GM18951 (cell line): ENCODE measurements around the gene FUBP3.

Experiments used
- POLR2A ChIP-seq: IDR thresholded peaks from 4 replicates; pipeline ENCODE4 v1.6.1; 2011; ENCODE audit warnings: mild to moderate bottlenecking; ENCODE audit not compliant: insufficient read length, insufficient read depth; ENCODE audit errors: extremely low read depth
- in situ Hi-C: fragments of 300-500 bp; cut with MboI; formaldehyde crosslinking; loops from one replicate; pipeline ENCODE4 v1.12.0; 2022; ENCODE audit warnings: low sequenced_read_pairs, mixed read lengths, inconsistent platforms; ENCODE audit not compliant: unreplicated experiment

FUBP3 gene

DNA sequence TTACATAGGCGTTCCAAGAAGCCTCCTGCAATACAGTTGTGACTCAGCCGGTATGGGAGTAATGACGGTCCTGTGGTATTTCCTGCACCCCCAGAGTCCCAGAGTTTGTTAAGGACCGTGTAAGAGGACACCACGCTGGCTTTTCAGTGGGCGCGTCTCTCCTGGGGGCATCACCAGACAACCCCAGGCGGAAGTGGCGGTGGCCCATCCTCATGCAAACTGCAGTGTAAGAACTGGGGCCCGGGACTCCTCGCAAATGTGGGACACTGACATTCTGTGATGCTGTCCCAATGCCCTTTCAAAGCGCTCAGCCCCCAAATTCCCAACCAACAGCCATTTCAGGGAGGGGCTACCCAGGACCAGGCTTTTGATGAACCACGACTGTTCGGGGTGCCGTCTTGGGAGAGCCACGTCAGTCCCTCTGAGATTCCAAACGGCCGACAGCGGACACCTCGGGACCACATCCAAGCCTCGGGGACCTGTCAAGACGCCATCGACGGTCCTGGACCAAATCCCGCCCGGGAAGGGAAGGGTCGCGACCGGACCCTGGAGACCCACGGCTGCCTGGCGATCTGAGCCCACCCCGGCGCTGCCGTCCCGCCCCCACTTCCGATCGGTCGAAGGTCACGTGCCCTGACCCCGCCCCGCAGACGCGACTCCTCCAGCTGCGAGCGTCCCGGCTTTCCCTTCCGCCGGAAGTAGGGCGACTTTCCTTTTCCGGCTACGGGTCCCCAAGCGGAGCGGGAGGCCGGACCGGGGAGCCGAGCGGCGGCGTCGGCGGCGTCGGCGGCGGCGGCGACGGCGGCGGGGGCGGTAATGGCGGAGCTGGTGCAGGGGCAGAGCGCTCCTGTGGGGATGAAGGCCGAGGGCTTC is at the start of gene FUBP3:
FUBP3 (plus strand) TSS at position 713 of the 873 bp plus-strand sequence; CDS start at position 817, 104 bp downstream.
- in situ Hi-C loops: no loop called here
- TF ChIP-seq POLR2A: peak; percentile 96

GRCh38 chr9:130530938-130531337 is 48.4 kb upstream of the FUBP3 start:
- in situ Hi-C loops: no loop called here
- no peak for TF ChIP-seq POLR2A

DNA sequence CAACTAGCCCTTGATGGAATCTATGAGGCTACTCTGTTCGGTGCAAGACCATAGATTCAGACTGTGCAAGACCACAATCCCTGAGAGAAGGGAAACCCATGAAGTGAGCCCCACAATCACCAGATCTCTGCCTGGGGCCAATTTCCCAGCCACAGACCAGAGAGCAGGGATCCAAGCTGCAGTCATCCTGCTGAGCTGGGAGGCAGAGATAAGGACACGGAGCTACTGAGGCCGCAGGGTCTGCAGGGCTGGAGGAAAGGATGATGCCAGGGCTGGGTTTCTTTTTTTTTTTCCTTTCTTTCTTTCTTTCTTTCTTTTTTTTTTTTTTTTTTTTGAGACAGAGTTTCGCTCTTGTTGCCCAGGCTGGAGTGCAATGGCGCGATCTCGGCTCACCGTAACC is 47.7 kb upstream of the FUBP3 start:
- in situ Hi-C loops: no loop called here
- TF ChIP-seq POLR2A: no peak

GRCh38 chr9:130532426-130533080 is 46.8 kb upstream of the FUBP3 start:
- TF ChIP-seq POLR2A: no peak
- in situ Hi-C loops: no loop called here

DNA sequence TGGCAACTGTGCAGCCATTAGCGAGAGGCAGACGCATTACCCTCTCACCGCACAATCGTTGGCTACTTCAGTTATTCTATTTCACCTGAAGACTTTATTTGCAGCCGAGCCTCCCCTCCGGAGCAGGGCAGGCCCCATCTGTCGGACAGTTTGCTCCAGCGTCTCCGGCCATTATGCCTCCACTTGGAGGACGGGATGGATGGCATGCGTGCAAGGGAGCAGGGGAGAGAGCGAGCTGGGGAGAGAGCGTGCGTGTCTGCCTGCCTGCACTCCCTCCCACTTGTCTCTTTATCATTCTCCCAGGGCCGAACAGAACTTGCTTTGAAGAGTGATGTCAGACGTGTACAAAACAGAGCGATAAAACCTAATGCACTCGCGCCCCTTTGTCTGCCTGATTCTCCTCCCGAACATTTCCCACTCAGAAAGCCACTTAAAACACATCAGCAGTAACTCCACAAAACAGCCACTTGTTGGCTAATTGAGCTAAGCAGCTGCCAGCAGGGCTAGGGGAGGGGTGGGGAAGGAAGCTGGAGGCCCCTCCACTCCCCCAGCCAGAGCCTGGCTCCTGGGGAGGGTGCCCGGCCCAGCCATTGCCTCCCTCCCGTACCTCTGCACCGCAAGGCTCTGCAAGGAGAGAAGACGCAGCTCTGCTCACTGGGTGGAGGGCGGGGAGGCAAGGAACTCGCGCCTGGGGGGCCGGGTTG is 43.4 kb upstream of the FUBP3 start:
- no peak for TF ChIP-seq POLR2A
- in situ Hi-C loops: no loop called here

DNA sequence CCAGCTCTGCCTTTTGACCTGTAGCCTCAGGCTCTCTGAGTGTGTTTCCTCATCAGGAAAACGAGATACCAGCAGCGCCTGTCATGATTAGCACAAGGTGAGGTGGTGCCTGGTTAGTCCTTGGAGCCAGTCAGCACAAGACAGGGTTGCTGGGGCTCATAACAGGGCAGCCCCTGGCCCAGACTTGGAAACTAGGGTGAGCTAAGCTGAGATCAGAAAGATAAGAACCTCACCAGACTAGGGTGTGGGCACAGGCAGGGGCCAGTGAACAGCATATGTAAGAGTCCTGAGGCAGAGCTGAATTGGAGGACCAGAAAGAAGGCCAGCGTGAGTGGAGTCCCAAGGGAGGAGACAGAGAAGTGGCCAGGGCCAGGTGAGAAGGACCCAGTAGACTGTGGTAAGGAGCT is 42.7 kb upstream of the FUBP3 start:
- in situ Hi-C loops: no loop called here
- TF ChIP-seq POLR2A: no peak

DNA sequence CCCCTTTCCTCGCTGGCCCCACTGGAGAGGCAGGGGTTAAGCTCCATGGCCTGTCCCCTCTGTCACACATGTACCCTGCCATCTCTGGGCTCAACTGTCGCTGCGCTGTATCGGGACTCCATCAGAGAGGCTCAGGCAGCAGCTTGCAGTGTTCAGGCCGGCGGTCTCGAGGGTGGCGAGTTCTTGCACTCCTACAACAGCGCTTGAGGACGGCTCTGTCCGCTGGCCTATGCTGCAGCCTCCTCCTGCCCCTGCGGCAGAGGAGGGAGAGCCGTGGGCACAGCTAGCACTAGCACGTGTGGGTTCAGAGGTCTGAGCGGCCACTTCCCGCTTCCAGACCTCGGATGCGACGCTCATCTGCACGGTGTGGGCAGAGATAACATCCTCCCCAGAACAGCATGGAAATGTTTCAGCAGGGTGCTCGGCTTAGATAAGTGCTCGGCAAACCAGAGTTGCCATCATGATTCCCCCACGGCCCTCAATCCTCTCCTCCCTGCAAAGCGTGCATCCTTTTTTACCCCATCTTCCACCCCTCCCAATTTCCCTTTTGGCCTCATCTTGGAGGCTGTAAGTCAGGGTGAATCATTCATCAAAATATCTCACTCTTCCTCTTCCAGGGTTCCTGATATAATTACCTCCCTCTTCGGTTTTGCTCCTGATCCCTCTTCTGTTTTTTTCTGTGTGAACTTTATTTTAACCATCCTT is 41.9 kb upstream of the FUBP3 start:
- no peak for TF ChIP-seq POLR2A
- in situ Hi-C loops: no loop called here

DNA sequence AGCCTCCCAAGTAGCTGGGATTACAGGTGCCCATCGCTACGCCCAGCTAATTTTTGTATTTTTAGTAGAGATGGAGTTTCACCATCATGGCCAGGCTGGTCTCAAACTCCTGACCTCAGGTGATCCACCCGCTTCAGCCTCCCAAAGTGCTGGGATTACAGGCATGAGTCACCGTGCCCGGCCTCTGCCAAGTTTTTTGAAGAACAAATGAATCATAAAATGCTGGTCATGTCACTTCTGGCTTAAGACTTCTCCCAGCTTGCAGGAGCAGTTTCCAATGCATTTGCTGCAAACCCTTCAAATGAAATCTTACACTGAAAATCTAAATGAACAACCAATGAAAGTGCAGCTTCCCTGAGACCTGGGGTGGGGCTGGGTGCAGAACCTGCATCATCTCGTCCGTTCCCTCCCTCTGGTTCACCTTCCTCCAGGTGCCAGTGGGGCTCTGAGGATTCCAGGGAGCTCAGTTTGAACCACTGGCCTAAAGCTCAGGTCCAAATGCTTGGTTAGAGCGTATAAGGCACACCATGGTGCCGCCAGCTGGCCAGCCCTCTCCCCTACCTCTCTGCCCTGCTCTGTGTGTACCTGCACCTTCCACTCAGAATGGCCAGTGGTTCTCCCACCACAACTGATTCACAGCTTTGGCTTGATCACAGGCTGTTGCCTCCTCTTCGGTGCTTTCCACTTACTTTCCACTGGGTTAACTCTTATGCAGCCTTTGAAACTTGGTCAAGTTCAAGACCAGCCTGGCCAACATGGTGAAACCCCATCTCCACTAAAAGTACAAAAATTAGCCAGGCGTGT is 39.8 kb upstream of the FUBP3 start:
- in situ Hi-C loops: no loop called here

DNA sequence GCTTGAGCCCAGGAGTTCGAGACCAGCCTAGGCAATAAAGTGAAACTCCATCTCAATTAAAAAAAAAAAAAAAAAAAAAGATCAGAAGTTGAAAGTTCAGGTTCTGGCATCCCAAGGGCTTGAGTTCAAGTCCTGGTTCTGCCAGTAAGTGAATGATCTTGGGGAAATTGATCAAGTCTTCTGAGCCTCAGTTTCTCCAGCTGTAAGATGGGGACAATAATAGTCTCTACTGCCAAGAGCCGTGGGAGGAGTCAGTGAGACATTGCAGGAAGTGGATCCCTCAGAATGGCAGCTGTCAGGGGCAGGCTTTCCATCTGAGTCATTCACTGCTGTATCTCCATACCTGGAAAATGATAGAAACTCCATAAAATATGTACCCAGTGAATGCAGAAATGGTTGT is 37.8 kb upstream of the FUBP3 start:
- no peak for TF ChIP-seq POLR2A
- in situ Hi-C loops: no loop called here

More for the DNA sequence above, 39.8 kb upstream of the FUBP3 start:
- TF ChIP-seq POLR2A: no peak

- in situ Hi-C loops: no loop called here
- no peak for TF ChIP-seq POLR2A
These were observed 37.3 kb upstream of the FUBP3 start for GRCh38 chr9:130542038-130542437.

DNA sequence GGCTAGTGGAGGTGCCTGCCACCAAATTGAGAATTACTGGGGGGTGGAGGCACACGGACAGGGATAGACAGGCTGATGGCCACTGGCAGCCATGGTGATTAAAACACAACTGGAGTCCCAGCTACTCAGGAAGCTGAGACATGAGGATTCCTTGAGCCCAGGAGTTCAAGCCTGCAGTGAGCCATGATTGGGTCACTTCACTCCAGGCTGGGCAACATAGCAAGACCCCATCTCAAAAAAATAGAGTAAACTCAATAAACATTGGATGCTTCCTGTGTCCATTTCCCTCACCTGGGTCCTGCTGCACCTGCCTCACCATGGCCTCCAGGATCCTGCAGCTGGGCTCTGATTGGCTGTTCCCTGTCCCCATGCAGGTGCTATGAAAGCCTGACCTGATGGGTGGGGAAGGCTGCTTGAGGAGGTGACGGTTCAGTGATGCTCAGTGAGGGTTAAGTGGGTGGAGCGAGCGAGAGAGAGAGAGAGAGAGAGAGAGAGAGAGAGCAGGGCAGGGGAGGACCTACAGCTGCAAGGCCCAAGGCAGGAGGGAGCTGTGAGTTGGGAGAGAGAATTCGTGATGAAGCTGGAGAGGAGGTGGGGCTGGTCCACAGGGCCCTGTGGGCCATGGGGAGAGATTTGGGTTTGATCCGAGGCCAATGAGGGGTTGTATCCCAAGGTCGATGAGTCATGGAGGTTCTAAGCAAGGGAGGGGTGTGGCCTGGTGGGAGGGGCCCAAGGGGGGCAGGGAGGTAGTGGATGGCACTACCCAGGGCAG is 36.7 kb upstream of the FUBP3 start:
- TF ChIP-seq POLR2A: no peak
- in situ Hi-C loops: no loop called here
